Breast epithelium (tissue), 4 donors: Measurements from ENCODE around the gene CDK5RAP3. TPM values are rescaled to one million over a fixed set of nuclear protein-coding genes. Genes with fewer than 3 reads are reported as not detected.
A peak's percentile ranks its signal among the peaks of the same experiment; 100 is the strongest.

Experiments used
- DNase-seq, 2 donors: peaks; one replicate each; pipeline ENCODE4 v3.0.0-alpha.2; 2019; ENCODE audit warnings: low spot score in 2 of 2
- H3K27ac ChIP-seq, 2 donors: fragments of 200-600 bp; sonication (generic) in 1 of 2; one replicate each; pipeline ENCODE4 v1.5.1; 2016 to 2019; ENCODE audit warnings: mild to moderate bottlenecking in 1 of 2
- H3K27me3 ChIP-seq, 2 donors: fragments of 200-600 bp; sonication (generic) in 1 of 2; one replicate each; pipeline versions ENCODE4 v1.5.1 to v1.6.0; 2017 to 2019; ENCODE audit warnings: control low read depth in 1 of 2, mild to moderate bottlenecking in 1 of 2
- H3K36me3 ChIP-seq: fragments of 200-600 bp; one replicate; pipeline ENCODE4 v1.5.1; 2019
- H3K4me1 ChIP-seq, 2 donors: fragments of 200-600 bp; sonication (generic); one replicate each; pipeline ENCODE4 v1.5.1; 2016 to 2019; ENCODE audit warnings: control low read depth in 1 of 2
- H3K4me3 ChIP-seq, 3 donors: fragments of 200-600 bp; sonication (generic); 1 replicate in 2 of 3; 2 replicates in 1 of 3; pipeline ENCODE4 v1.5.1; 2016 to 2019; ENCODE audit warnings: mild to moderate bottlenecking in 3 of 3, moderate library complexity in 2 of 3
- H3K9me3 ChIP-seq, 2 donors: fragments of 200-600 bp; sonication (generic) in 1 of 2; one replicate each; pipeline ENCODE4 v1.5.1; 2016 to 2019; ENCODE audit warnings: control low read depth in 1 of 2
- POLR2A ChIP-seq: fragments of 450-650 bp; IDR thresholded peaks from one replicate; pipeline ENCODE4 v1.6.1; 2016; ENCODE audit warnings: antibody characterized with exemption, mild to moderate bottlenecking, moderate library complexity
- POLR2AphosphoS5 ChIP-seq, 3 donors: sonication (generic); formaldehyde crosslinking; IDR thresholded peaks; one replicate each; pipeline ENCODE4 v1.6.1; 2017; ENCODE audit warnings: antibody characterized with exemption in 3 of 3
- intact Hi-C: fragments of 100-400 bp; cut with DNase I; formaldehyde crosslinking; loops from one replicate; pipeline ENCODE4 v1.15.1; 2023; ENCODE audit warnings: low total_unique reads
- total RNA-seq, 3 donors: library from RNA; depleted of rRNA; stranded (reverse); fragments of >200 nt; gene quantifications; one replicate each; pipeline ENCODE4 v1.1.0, GENCODE V29; 2016
- TF ChIP-seq, protein P1 (sequence below), 3 donors: fragments of 450-650 bp; IDR thresholded peaks; one replicate each; pipeline ENCODE4 v1.5.1; 2016 to 2017; ENCODE audit warnings: antibody characterized with exemption in 3 of 3, mild to moderate bottlenecking in 3 of 3, moderate library complexity in 3 of 3

CDK5RAP3 gene
- total RNA-seq, 3 donors from 2014 or later = 121 to 198 (median 183) TPM

- Histone ChIP-seq H3K9me3 (no peaks in the 10 kb centered on the region), H3K4me3 (no peak overlapping the region), H3K4me1 (peaks cover 0 to 7% of the 10 kb centered on the region in 2 donors), H3K36me3 (no peaks in the 10 kb centered on the region), H3K27me3 (no peaks in the 10 kb centered on the region), H3K27ac (no peak overlapping the region)
- no peak for TF ChIP-seq POLR2AphosphoS5 (IDR thresholded peaks at IDR 0.05)
- no peak for TF ChIP-seq POLR2A
- TF ChIP-seq, protein P1, sequence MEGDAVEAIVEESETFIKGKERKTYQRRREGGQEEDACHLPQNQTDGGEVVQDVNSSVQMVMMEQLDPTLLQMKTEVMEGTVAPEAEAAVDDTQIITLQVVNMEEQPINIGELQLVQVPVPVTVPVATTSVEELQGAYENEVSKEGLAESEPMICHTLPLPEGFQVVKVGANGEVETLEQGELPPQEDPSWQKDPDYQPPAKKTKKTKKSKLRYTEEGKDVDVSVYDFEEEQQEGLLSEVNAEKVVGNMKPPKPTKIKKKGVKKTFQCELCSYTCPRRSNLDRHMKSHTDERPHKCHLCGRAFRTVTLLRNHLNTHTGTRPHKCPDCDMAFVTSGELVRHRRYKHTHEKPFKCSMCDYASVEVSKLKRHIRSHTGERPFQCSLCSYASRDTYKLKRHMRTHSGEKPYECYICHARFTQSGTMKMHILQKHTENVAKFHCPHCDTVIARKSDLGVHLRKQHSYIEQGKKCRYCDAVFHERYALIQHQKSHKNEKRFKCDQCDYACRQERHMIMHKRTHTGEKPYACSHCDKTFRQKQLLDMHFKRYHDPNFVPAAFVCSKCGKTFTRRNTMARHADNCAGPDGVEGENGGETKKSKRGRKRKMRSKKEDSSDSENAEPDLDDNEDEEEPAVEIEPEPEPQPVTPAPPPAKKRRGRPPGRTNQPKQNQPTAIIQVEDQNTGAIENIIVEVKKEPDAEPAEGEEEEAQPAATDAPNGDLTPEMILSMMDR (IDR thresholded peaks at IDR 0.05) = no peak
- intact Hi-C loops = no loop called here
- no peak for DNase-seq
Measured at GRCh38 chr17:47975823-47976205, 4.9 kb downstream of the CDK5RAP3 start.

GRCh38 chr17:47978324-47978723, 7.4 kb downstream of the CDK5RAP3 start:
- DNase-seq = no peak
- intact Hi-C loops = no loop called here
- no peak overlapping the region for H3K27ac ChIP-seq
- no peaks in the 10 kb centered on the region for H3K27me3 ChIP-seq
- TF ChIP-seq POLR2A = no peak
- TF ChIP-seq, protein P1 (IDR thresholded peaks at IDR 0.05) = peak; percentile 29 to 65 (median 52)
- no peaks in the 10 kb centered on the region for H3K9me3 ChIP-seq
- no peaks in the 10 kb centered on the region for H3K36me3 ChIP-seq
- H3K4me3 ChIP-seq = no peak overlapping the region
- no peaks in the 10 kb centered on the region for H3K4me1 ChIP-seq

- H3K36me3 ChIP-seq = no peaks in the 10 kb centered on the region
- intact Hi-C loops = no loop called here
- H3K27me3 ChIP-seq = no peaks in the 10 kb centered on the region
- H3K4me3 ChIP-seq = no peak overlapping the region
- DNase-seq = no peak
- TF ChIP-seq POLR2A (no peak), POLR2AphosphoS5 (IDR thresholded peaks at IDR 0.05) (no peak)
- TF ChIP-seq, protein P1 (IDR thresholded peaks at IDR 0.05) = no peak
- no peak overlapping the region for H3K27ac ChIP-seq
- no peaks in the 10 kb centered on the region for H3K9me3 ChIP-seq
- no peaks in the 10 kb centered on the region for H3K4me1 ChIP-seq
Measured at GRCh38 chr17:47980541-47980940, 9.6 kb downstream of the CDK5RAP3 start.

DNA sequence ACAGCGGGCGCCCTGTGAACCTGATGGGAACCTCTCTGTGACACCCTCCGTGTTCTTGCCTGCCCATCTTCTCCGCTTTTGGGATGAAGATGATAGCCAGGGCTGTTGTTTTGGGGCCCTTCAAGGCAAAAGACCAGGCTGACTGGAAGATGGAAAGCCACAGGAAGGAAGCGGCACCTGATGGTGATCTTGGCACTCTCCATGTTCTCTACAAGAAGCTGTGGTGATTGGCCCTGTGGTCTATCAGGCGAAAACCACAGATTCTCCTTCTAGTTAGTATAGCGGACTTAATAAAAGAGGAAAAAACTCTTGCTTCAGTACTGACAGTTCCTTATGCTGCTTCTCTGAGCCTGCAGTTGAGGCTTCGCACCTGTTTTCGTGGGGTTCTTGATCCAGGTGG, 10.5 kb downstream of the CDK5RAP3 start:
- Histone ChIP-seq H3K4me1 (no peaks in the 10 kb centered on the region), H3K36me3 (no peaks in the 10 kb centered on the region), H3K27me3 (no peaks in the 10 kb centered on the region), H3K9me3 (no peaks in the 10 kb centered on the region), H3K4me3 (no peak overlapping the region), H3K27ac (no peak overlapping the region)
- DNase-seq = no peak
- intact Hi-C loops = no loop called here
- no peak for TF ChIP-seq POLR2AphosphoS5 (IDR thresholded peaks at IDR 0.05)
- no peak for TF ChIP-seq POLR2A
- TF ChIP-seq, protein P1 (IDR thresholded peaks at IDR 0.05) = no peak

- no peaks in the 10 kb centered on the region for H3K27me3 ChIP-seq
- intact Hi-C loops = no loop called here
- no peaks in the 10 kb centered on the region for H3K36me3 ChIP-seq
- H3K4me1 ChIP-seq = no peaks in the 10 kb centered on the region
- H3K27ac ChIP-seq = no peak overlapping the region
- no peaks in the 10 kb centered on the region for H3K9me3 ChIP-seq
- DNase-seq = no peak
- no peak for TF ChIP-seq POLR2A
- TF ChIP-seq, protein P1 (IDR thresholded peaks at IDR 0.05) = no peak
- TF ChIP-seq POLR2AphosphoS5 (IDR thresholded peaks at IDR 0.05) = no peak
- no peak overlapping the region for H3K4me3 ChIP-seq
Measured at GRCh38 chr17:47982091-47982617, 11.2 kb downstream of the CDK5RAP3 start.
